ENCODE measurements around the gene CDC27. TPM values are rescaled to one million over a fixed set of nuclear protein-coding genes. Genes with fewer than 3 reads are reported as not detected.
"Not testable (repeated sequence)": the region's sequence is repeated elsewhere in the genome, so short reads cannot be mapped to it uniquely, and the experiment has no call there.

The CDC27 gene
- total and polyA plus RNA-seq, 2 donors (not counting 1 experiment from before 2014, with no cell fraction given), result 20.5 to 90.7 TPM

DNA sequence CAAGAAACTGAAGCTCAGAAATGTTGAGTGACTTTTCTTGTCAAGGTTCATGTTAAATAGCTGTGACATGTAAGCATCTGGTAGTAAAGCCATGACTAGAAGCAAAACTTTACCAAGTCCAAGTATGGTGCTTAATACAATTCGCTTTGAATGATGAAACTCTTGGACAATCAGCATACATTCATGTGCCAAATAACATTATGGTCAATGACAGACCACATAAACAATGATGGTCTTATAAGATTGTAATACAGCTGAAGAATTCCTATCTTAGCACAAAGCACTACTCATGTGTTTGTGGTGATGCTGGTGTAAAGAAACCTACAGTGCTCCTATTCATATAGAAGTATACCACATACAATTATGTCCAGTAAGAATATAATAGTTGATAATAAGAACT is 112.9 kb downstream of the CDC27 start:
- TF ChIP-seq EZH2 (IDR thresholded peaks at IDR 0.05; ENCODE audit: borderline replicate concordance, insufficient read depth, low read depth, low read length, poor library complexity, severe bottlenecking) (no peak), CTCF (IDR thresholded peaks at IDR 0.05) (no peak)
- POLR2A ChIA-PET, result no interaction called here
- H3K4me3 ChIP-seq (ENCODE audit: control extremely low read depth in 1 of 5, extremely low read depth in 1 of 5, insufficient read depth in 1 of 5, low read depth in 2 of 5, low read length in 4 of 5), result no peak overlapping the region
- Mint-ChIP-seq H3K27ac (no peak overlapping the region), H3K4me1 (peaks cover 17% of the 10 kb centered on the region), H3K9me3 (ENCODE audit: insufficient read depth) (no peaks in the 10 kb centered on the region), H3K4me3 (no peak overlapping the region), H3K27me3 (no peaks in the 10 kb centered on the region)
- intact Hi-C loops (cut with micrococcal nuclease), result no loop called here
- no peak overlapping the region for H3K27ac ChIP-seq (ENCODE audit: low read length in 2 of 2)
- WGBS (ENCODE audit: insufficient coverage), result no CpG with 5 or more reads among the region's 1 CpG
- no peak overlapping the region for H3K9ac ChIP-seq (ENCODE audit: low read length)
- no peaks in the 10 kb centered on the region for H3K27me3 ChIP-seq (replicated peaks in 1 of 4; ENCODE audit: control extremely low read depth in 1 of 4, control insufficient read depth in 3 of 4, insufficient read depth in 4 of 4, low read length in 3 of 4)
- CTCF ChIA-PET, result interaction anchor here (0.7 kb wide), 1 partner anchor 117 kb away, joined by 5 read pairs; no protein-coding TSS in a partner anchor
- H3K4me1 ChIP-seq (ENCODE audit: control insufficient read depth in 2 of 2, insufficient read depth in 2 of 2, low read length in 2 of 2), result peaks cover 2 to 5% of the 10 kb centered on the region in 2 donors
- H3K79me2 ChIP-seq (ENCODE audit: control insufficient read depth, insufficient read depth, low read length), result peaks cover 24% of the 10 kb centered on the region
- no peak for DNase-seq
- H3K36me3 ChIP-seq (replicated peaks in 1 of 2; ENCODE audit: control extremely low read depth in 1 of 2, control insufficient read depth in 1 of 2, extremely low read depth in 1 of 2, insufficient read depth in 2 of 2, low read length in 1 of 2), result peaks cover 0 to 7% of the 10 kb centered on the region in 2 experiments
- no peak overlapping the region for H2AFZ ChIP-seq (ENCODE audit: insufficient read depth, low read depth, low read length, poor library complexity, severe bottlenecking)
- no peaks in the 10 kb centered on the region for H3K9me3 ChIP-seq (ENCODE audit: control extremely low read depth in 1 of 3, control insufficient read depth in 2 of 3, insufficient read depth in 1 of 3, low read length in 2 of 3)
- no peaks in the 10 kb centered on the region for H4K20me1 ChIP-seq (ENCODE audit: control insufficient read depth, insufficient read depth, low read length, poor library complexity, severe bottlenecking)
- no peak overlapping the region for H3K4me2 ChIP-seq (replicated peaks; ENCODE audit: low read depth, low read length, poor library complexity, severe bottlenecking)
- no peak for ATAC-seq (ENCODE audit: low read depth)

- H3K27ac ChIP-seq (ENCODE audit: low read length in 2 of 2); H2AFZ ChIP-seq (ENCODE audit: insufficient read depth, low read depth, low read length, poor library complexity, severe bottlenecking); H3K36me3 ChIP-seq (replicated peaks in 1 of 2; ENCODE audit: control extremely low read depth in 1 of 2, control insufficient read depth in 1 of 2, extremely low read depth in 1 of 2, insufficient read depth in 2 of 2, low read length in 1 of 2); H4K20me1 ChIP-seq (ENCODE audit: control insufficient read depth, insufficient read depth, low read length, poor library complexity, severe bottlenecking); H3K9ac ChIP-seq (ENCODE audit: low read length); H3K27me3 ChIP-seq (replicated peaks in 1 of 4; ENCODE audit: control extremely low read depth in 1 of 4, control insufficient read depth in 3 of 4, insufficient read depth in 4 of 4, low read length in 3 of 4); H3K4me3 Mint-ChIP-seq; H3K9me3 Mint-ChIP-seq (ENCODE audit: insufficient read depth); DNase-seq; ATAC-seq (ENCODE audit: low read depth); H3K4me2 ChIP-seq (replicated peaks; ENCODE audit: low read depth, low read length, poor library complexity, severe bottlenecking); intact Hi-C loops (cut with micrococcal nuclease); POLR2A ChIA-PET; H3K27me3 Mint-ChIP-seq; CTCF ChIA-PET; H3K4me3 ChIP-seq (ENCODE audit: control extremely low read depth in 1 of 5, extremely low read depth in 1 of 5, insufficient read depth in 1 of 5, low read depth in 2 of 5, low read length in 4 of 5); H3K9me3 ChIP-seq (ENCODE audit: control extremely low read depth in 1 of 3, control insufficient read depth in 2 of 3, insufficient read depth in 1 of 3, low read length in 2 of 3); H3K27ac Mint-ChIP-seq: not testable (repeated sequence)
- Histone ChIP-seq H3K4me1 (ENCODE audit: control insufficient read depth in 2 of 2, insufficient read depth in 2 of 2, low read length in 2 of 2) (peaks cover 7 to 11% of the 10 kb centered on the region in 2 donors), H3K79me2 (ENCODE audit: control insufficient read depth, insufficient read depth, low read length) (peaks cover 13% of the 10 kb centered on the region)
- WGBS (ENCODE audit: insufficient coverage), result 100% methylated on average over 1 of the region's 1 CpG
- H3K4me1 Mint-ChIP-seq, result peaks cover 26% of the 10 kb centered on the region
Measured at GRCh38 chr17:47074361-47074760, 114.7 kb downstream of the CDC27 start.

GRCh38 chr17:47073629-47074028 is 115.5 kb downstream of the CDC27 start:
- H4K20me1 ChIP-seq (ENCODE audit: control insufficient read depth, insufficient read depth, low read length, poor library complexity, severe bottlenecking); DNase-seq; ATAC-seq (ENCODE audit: low read depth); H3K27me3 Mint-ChIP-seq; H3K4me2 ChIP-seq (replicated peaks; ENCODE audit: low read depth, low read length, poor library complexity, severe bottlenecking); H3K36me3 ChIP-seq (replicated peaks in 1 of 2; ENCODE audit: control extremely low read depth in 1 of 2, control insufficient read depth in 1 of 2, extremely low read depth in 1 of 2, insufficient read depth in 2 of 2, low read length in 1 of 2); H3K9me3 Mint-ChIP-seq (ENCODE audit: insufficient read depth); H3K27me3 ChIP-seq (replicated peaks in 1 of 4; ENCODE audit: control extremely low read depth in 1 of 4, control insufficient read depth in 3 of 4, insufficient read depth in 4 of 4, low read length in 3 of 4); POLR2A ChIA-PET; H3K9ac ChIP-seq (ENCODE audit: low read length); H3K4me3 Mint-ChIP-seq; H3K4me3 ChIP-seq (ENCODE audit: control extremely low read depth in 1 of 5, extremely low read depth in 1 of 5, insufficient read depth in 1 of 5, low read depth in 2 of 5, low read length in 4 of 5); intact Hi-C loops (cut with micrococcal nuclease); H3K79me2 ChIP-seq (ENCODE audit: control insufficient read depth, insufficient read depth, low read length); H3K27ac Mint-ChIP-seq; H3K27ac ChIP-seq (ENCODE audit: low read length in 2 of 2); H3K9me3 ChIP-seq (ENCODE audit: control extremely low read depth in 1 of 3, control insufficient read depth in 2 of 3, insufficient read depth in 1 of 3, low read length in 2 of 3); H2AFZ ChIP-seq (ENCODE audit: insufficient read depth, low read depth, low read length, poor library complexity, severe bottlenecking): not testable (repeated sequence)
- CTCF ChIA-PET, result interaction anchor here (0.7 kb wide), 1 partner anchor 24 kb away, joined by 4 read pairs; no protein-coding TSS in a partner anchor
- H3K4me1 ChIP-seq (ENCODE audit: control insufficient read depth in 2 of 2, insufficient read depth in 2 of 2, low read length in 2 of 2), result peaks cover 7 to 11% of the 10 kb centered on the region in 2 donors
- H3K4me1 Mint-ChIP-seq, result peaks cover 29% of the 10 kb centered on the region
- 100% methylated on average over 1 of the region's 4 CpGs for WGBS (ENCODE audit: insufficient coverage)

Data from B cell (primary cell).